ENCODE measurements around the gene FGB. TPM values are rescaled to one million over a fixed set of nuclear protein-coding genes. Genes with fewer than 3 reads are reported as not detected.
"Not testable (repeated sequence)": the region's sequence is repeated elsewhere in the genome, so short reads cannot be mapped to it uniquely, and the experiment has no call there.

The FGB gene
- total and polyA plus RNA-seq, 2 donors (not counting 3 experiments of a cell fraction or from before 2014, with no cell fraction given), result not detected

GRCh38 chr4:154593868-154594267, 31.1 kb downstream of the FGB start:
- Histone ChIP-seq H3K9me3 (replicated peaks; ENCODE audit: control insufficient read depth, insufficient read depth, low read length) (no peaks in the 10 kb centered on the region), H3K36me3 (ENCODE audit: control insufficient read depth in 2 of 2, extremely low read depth in 1 of 2, insufficient read depth in 2 of 2, low read length in 2 of 2) (no peaks in the 10 kb centered on the region), H2AFZ (ENCODE audit: low read depth, low read length) (no peak overlapping the region), H3K4me2 (ENCODE audit: insufficient read depth, low read length) (no peak overlapping the region), H3K27me3 (ENCODE audit: control insufficient read depth in 2 of 2, insufficient read depth in 2 of 2, low read length in 2 of 2) (peaks cover 0 to 4% of the 10 kb centered on the region in 2 experiments), H3K4me1 (ENCODE audit: control insufficient read depth, extremely low read depth, insufficient read depth, low read length) (no peaks in the 10 kb centered on the region), H4K20me1 (replicated peaks; ENCODE audit: control insufficient read depth, extremely low read depth, insufficient read depth, low read length) (no peaks in the 10 kb centered on the region), H3K9ac (replicated peaks; ENCODE audit: extremely low read depth, insufficient read depth, low read length) (no peak overlapping the region), H3K79me2 (ENCODE audit: control insufficient read depth, insufficient read depth, low read length) (no peaks in the 10 kb centered on the region), H3K4me3 (replicated peaks in 1 of 3; ENCODE audit: insufficient read depth in 1 of 3, low read depth in 1 of 3, low read length in 3 of 3) (no peak overlapping the region), H3K27ac (ENCODE audit: insufficient read depth, low read depth, low read length) (no peak overlapping the region), H3K9me1 (replicated peaks; ENCODE audit: control insufficient read depth, extremely low read depth, insufficient read depth, low read length) (no peaks in the 10 kb centered on the region)
- intact Hi-C loops (cut with micrococcal nuclease), result no loop called here
- ChIA-PET POLR2A (interaction anchor here (1.0 kb wide), 1 partner anchor 185 kb away, joined by 3 read pairs; no protein-coding TSS in a partner anchor), CTCF (interaction anchor here (0.8 to 1.5 kb wide), 4 partner anchors 9 to 42 kb away, joined by 3 to 4 read pairs (median 3); no protein-coding TSS in a partner anchor)
- dilution Hi-C loops (cut with MboI; ENCODE audit: extremely low pct_ligation_motif_present, low sequenced_read_pairs), result no loop called here
- DNase-seq (ENCODE audit: low read depth, low spot score) (no peak), FAIRE-seq (no peak)
- no TSS peak for BruUV-seq (replicated peaks)
- TF ChIP-seq FOS (IDR thresholded peaks at IDR 0.05; ENCODE audit: borderline replicate concordance, insufficient read depth, low read length), result no peak
- TF ChIP-seq POLR2AphosphoS5 (IDR thresholded peaks at IDR 0.05; ENCODE audit: insufficient read depth, low read depth, low read length), result no peak
- no peak for TF ChIP-seq JUN (IDR thresholded peaks at IDR 0.05; ENCODE audit: borderline replicate concordance, insufficient read depth, insufficient read length, low read depth)
- no peak for TF ChIP-seq MYC (IDR thresholded peaks at IDR 0.05; ENCODE audit: low read depth, low read length)
- TF ChIP-seq POLR2A (IDR thresholded peaks at IDR 0.05; ENCODE audit: low read depth, low read length), result no peak
- no peak for TF ChIP-seq MAX (IDR thresholded peaks at IDR 0.05; ENCODE audit: insufficient read depth, insufficient read length)
- TF ChIP-seq CTCF (IDR thresholded peaks at IDR 0.05; ENCODE audit: extremely low read depth in 1 of 2, insufficient read depth in 1 of 2, low read depth in 1 of 2, low read length in 2 of 2), result no peak
- no peak for TF ChIP-seq GATA2 (IDR thresholded peaks at IDR 0.05; ENCODE audit: insufficient read depth, insufficient read length, low read depth, low read length)

DNA sequence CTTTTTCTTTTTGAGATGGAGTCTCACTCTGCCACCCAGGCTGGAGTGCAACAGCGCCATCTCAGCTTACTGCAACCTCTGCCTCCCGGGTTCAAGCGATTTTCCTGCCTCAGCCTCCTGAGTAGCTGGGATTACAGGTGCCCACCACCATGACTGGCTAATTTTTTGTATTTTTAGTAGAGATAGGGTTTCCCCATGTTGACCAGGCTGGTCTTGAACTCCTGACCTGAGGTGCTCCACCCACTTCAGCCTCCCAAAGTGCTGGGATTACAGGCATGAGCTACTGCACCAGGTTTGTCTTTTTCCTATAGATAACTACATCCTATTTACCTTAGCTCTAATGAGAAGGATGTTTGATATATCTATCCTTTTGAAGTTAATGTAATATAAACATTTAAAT, 31.5 kb downstream of the FGB start:
- H3K79me2 ChIP-seq (ENCODE audit: control insufficient read depth, insufficient read depth, low read length); H3K27ac ChIP-seq (ENCODE audit: insufficient read depth, low read depth, low read length); H3K9me3 ChIP-seq (replicated peaks; ENCODE audit: control insufficient read depth, insufficient read depth, low read length); dilution Hi-C loops (cut with MboI; ENCODE audit: extremely low pct_ligation_motif_present, low sequenced_read_pairs); H3K9me1 ChIP-seq (replicated peaks; ENCODE audit: control insufficient read depth, extremely low read depth, insufficient read depth, low read length); H3K4me2 ChIP-seq (ENCODE audit: insufficient read depth, low read length); H3K9ac ChIP-seq (replicated peaks; ENCODE audit: extremely low read depth, insufficient read depth, low read length); H3K27me3 ChIP-seq (ENCODE audit: control insufficient read depth in 2 of 2, insufficient read depth in 2 of 2, low read length in 2 of 2); H4K20me1 ChIP-seq (replicated peaks; ENCODE audit: control insufficient read depth, extremely low read depth, insufficient read depth, low read length); FAIRE-seq; H2AFZ ChIP-seq (ENCODE audit: low read depth, low read length); DNase-seq (ENCODE audit: low read depth, low spot score); intact Hi-C loops (cut with micrococcal nuclease); BruUV-seq (replicated peaks); H3K4me3 ChIP-seq (replicated peaks in 1 of 3; ENCODE audit: insufficient read depth in 1 of 3, low read depth in 1 of 3, low read length in 3 of 3); H3K4me1 ChIP-seq (ENCODE audit: control insufficient read depth, extremely low read depth, insufficient read depth, low read length); H3K36me3 ChIP-seq (ENCODE audit: control insufficient read depth in 2 of 2, extremely low read depth in 1 of 2, insufficient read depth in 2 of 2, low read length in 2 of 2): not testable (repeated sequence)
- POLR2A ChIA-PET, result interaction anchor here (1.0 kb wide), 1 partner anchor 186 kb away, joined by 3 read pairs; no protein-coding TSS in a partner anchor
- CTCF ChIA-PET, result interaction anchor here (1.1 to 1.2 kb wide), 2 partner anchors 9 to 25 kb away, joined by 3 to 4 read pairs; no protein-coding TSS in a partner anchor

Measured in endothelial cell of umbilical vein (primary cell).